GM19043 (cell line): ENCODE results near the gene MFSD11.
"Not testable (repeated sequence)": the region's sequence is repeated elsewhere in the genome, so short reads cannot be mapped to it uniquely, and the experiment has no call there.

ENCODE experiments used
- ATAC-seq: cut with Tn5 transposase; IDR thresholded peaks from one replicate; pipeline ENCODE4 v1.9.1; 2021; ENCODE audit warnings: low read depth; ENCODE audit not compliant: unreplicated experiment

The MFSD11 gene

DNA sequence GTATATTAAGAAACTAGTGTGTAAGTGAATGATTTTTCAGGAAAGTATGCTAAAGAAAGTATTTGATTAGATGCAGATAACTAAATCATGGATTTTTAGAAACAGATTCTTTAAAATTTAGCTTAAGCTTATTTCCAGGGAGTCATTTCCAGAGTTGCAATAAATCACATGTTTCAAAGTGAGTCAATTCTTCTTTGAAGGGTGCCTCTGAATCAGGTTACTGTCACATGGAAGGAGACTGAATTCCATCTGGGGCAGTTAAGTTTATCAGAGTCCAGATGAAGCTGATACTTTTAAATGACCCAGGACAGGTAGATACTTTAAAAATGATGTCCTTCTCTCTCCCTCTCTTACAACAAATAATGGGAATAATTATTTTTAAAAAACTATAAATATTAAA lies 5.0 kb downstream of the MFSD11 start:
- ATAC-seq = no peak

DNA sequence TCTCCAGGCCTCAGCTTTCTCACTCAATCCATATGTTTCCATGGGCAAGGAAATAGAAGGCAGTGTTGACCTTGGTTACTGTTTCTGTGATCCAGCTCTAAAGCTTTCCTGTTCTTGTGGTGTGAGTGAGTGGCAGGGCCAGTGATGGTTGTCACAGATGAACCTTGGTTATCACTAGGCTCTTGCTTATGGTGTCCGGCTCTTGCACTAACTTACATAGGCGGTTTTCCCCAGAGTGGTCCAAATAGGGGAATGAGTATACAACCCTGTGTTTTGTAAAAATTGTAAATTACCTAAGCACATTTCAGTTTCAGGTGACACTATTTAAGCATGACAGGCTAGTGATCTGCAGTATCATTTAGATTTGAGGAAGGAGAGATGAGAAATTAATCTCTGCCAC lies 6.8 kb downstream of the MFSD11 start:
- ATAC-seq = no peak

DNA sequence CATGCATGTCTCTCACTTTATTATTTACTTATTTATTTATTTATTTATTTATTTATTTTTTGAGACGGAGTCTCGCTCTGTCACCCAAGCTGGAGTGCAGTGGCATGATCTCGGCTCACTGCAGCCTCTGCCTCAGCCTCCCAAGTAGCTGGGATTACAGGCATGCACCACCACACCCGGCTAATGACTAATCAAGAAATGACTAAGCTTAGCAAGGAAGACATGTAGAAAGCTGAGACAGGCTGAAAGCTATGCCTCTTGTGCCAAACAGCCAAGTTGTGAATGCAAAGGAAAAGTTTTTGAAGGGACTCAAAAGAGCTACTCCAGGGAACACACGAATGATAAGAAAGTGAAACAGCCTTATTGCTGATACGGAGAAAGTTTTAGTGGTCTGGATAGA lies 7.9 kb downstream of the MFSD11 start:
- not testable (repeated sequence) for ATAC-seq

DNA sequence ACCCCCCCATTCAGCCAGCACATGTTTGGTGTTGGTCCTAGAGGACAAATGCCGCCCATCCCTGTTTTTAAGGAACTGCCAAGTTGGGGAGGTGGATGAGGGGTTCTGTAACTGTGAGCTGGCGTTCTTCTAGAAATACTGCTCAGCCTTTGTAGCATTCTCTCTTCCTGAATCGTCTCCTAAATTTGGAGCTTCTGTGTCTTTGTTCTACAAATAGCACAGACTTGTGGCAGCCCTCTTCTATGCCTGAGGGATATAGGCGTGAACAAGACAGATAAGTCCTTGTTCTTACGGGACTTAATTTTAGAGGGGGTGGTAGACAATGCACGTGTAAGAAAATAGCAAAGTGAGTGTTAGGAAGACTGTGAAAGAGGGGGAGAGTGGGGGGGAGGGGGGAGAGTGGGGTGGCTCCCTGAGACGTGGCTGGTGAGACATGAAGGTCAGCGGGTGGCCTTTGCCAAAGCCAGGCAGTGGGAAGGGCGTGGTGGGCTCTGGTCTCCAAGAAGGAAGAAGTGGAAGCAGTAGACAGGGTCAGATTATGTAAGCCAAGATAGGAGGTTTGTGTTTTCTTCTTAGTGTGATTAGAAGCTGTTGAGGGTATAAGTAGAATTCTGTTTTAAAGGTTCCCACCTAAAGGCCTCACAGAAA lies 9.9 kb downstream of the MFSD11 start:
- no peak for ATAC-seq

DNA sequence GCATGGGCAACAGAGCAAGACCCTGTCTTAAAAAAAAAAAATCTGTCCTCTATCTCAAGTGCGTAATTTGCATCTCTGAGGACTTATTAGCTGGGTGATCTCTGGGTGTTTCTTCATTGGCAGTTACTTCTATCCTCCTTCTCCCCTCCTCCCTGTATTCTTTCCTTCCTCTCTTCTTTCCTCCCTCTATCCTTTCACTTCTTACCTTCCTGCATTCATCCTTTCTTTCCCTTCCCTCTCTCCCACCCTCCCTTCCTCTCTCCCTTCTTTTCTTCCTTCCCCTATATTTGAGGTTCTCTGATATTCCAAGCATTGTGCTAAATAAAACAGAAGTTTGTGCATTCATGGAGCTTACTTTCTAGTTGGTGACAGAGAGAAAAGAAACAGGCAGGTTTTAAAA lies 10.7 kb downstream of the MFSD11 start:
- no peak for ATAC-seq

DNA sequence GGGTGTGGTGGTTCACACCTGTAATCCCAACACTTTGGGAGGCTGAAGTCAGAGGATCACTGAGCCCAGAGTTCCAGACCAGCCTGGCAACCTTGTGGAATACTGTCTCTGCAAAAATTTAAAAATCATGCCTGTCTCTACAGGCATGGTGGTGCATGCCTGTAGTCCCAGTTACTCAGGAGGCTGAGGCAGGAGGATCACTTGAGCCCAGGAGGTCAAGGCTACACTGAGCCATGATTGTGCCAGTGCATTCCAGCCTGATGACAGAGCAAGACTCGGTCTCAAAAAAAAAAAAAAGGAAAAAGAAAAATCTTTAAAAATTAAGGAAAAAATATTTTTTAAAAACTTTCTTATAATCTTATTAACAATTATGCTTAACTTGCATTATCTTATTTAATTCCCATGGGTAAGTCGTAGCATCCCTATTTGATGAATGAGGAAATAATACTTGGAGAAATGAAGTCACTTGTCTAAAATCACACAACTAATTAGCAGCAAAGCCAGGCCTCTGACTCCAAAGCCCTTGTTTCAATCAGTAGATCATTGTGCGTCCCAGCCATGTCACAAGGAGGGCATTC lies 13.6 kb downstream of the MFSD11 start:
- no peak for ATAC-seq

DNA sequence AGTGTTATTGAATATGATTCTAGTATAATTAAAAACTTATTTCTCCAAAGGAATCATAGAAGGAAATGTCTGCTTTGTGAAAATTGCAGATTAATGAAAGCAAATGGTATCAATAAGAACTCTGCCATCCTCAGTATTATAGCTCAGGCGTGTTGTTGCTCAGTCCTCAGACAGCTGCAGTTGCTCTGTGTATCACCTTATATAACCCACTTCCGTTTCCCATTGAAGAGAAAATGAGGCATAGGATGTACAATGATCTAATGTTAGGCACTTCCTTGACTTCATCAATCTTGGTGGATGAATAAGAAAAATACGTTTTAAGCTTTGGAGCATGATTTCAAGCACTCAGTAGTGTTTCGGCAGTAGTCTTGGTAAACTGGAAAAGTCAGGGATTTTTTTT lies 14.1 kb downstream of the MFSD11 start:
- ATAC-seq = no peak

DNA sequence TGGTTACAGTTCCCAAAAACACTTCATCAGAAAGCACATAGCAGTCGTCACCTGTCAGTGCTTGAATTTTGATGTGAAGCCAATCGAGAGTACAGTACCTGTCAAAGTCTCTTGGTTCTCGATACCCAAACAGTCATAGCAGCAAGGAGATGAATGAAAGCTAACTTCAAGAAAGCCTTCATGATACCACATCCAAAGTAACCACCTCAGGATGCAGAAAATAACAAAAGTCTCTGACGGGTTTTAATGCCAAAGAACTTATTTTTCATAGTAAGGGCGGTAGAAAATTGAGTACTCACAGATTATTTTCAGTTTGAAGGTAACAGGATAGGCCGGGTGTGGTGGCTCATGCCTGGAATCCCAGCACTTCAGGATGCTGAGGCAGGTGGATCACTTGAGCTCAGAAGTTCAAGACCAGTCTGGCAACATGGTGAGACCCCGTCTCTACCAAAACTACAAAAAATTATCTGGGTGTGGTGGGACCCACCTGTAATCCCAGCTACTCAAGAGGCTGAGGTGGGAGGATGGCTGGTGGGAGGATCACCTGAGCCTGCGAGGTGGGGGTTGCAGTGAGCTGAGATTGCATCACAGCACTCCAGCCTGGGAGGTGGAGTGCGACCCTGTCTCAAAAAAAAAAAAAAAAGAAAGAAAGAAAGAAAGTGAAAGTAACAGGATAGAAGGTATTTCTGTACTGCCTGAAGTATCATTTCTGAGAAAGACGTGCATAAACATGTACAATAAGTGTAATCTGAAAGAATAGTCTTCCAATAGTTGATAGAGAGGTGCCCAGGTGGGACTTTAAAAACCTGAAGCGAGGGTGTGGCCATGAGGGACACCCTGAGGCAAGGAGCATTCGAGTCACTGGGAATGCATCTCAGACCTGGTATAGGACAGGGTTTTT lies 15.4 kb downstream of the MFSD11 start:
- no peak for ATAC-seq

DNA sequence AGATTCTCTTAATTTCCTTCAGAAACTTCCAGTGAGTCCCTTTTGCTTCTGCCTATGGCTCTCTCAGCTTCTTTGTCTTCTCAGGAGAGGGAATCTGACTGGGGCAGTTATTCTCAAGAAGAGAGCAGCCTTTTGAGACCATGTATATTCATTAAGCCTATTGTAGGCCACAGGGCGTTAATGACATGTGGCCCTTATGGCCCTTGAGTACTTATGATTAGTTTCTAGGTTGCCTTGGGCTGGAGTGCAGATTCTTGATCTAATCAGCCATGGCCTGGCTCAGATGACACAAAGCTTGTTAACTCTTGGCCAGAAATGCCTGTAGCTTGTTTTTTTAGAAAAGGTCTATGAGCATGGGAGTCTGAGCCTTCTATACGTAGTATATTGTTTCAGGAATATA lies 17.4 kb downstream of the MFSD11 start:
- ATAC-seq = no peak

DNA sequence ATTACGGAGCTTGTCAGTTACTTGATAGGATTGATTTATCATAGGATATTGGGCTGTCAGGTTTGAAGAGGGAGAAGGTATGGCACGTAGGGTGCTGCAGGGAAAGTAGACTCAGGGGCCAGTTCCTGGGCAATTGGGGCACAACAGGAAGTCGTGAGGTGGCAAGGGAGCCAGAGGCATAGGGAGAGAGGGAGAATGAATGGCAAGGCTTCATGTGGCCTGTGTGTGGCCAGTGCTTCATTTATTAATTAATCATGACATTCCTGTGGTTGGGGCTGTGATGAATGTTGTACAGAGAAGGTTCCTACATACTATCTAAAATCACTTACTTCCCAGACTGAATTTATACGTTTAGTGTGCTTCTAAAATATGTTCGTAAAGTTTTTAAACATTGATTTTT lies 19.3 kb downstream of the MFSD11 start:
- ATAC-seq = no peak

DNA sequence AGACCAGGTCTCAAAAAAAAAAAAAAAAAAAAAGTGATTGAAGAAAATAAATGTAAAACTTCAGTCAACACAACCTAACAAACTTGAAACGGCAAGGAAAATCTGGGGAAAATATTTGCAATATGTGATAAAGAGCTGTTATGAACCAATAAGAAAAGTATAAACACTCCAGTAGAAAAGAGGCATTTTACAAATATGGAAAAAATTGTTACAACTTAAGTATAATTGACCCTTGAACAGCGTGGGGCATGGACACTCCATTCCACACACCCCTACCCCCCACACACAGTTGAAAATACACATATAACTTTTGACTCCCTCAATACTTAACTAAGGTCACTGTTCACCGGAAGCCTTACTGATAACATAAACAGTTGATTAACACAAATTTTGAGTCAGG lies 20.7 kb downstream of the MFSD11 start:
- no peak for ATAC-seq

DNA sequence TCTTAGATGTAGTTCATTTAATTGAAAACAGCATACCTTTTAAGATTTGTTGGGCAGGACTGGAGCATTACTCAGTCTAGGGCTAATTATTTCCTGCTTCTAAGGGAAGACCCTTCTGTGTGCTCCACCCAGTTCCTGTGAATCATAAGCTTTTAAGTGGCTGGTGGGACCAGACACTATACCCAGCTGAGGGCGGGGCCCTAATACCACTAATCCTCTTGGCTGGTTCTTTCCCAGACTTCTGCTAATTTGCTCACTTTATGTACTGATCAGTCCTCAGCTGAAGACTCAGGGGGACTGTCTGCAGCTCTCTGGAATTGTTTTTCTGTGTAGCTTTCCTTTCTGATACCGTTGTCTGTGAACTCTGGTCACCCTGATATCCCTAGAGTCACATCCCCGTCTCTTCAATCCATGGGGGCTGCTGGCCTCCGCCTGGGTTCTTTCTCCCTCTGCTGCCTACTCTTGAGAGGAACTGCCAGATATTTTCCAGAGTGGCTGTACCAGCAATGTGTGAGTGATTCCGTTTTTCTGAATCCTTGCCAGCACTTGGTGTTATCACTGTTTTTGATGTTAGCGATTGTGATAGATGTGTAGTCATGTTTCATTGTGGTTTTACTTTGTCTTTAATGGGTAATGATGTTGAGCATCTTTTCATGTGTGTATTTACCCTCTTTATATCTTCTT lies 35.1 kb downstream of the MFSD11 start:
- no peak for ATAC-seq

DNA sequence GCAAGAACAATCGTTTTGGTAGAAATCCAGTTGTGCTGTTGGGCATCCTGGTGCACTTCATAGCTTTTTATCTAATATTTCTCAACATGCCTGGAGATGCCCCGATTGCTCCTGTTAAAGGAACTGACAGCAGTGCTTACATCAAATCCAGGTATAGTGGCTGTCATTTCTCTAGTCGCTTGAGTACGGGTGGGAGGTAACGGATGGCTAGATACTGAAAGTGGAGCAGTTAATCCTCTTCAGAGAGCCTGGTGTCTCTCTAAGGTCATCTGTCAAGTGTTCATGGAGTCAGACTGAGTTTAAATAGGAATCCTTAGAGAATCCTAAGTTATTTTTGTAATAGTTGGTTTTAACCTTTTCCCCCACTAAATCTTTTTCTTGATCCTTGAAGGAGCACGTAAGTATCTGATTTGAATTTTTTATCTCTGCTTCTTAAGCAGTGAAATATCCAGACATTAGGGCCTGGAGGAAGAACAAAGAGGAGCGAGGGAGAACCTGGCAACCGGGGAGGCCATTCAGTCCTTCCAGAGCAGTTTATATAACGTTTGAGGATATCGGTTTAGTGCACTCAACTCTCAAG lies 37.2 kb downstream of the MFSD11 start:
- no peak for ATAC-seq

DNA sequence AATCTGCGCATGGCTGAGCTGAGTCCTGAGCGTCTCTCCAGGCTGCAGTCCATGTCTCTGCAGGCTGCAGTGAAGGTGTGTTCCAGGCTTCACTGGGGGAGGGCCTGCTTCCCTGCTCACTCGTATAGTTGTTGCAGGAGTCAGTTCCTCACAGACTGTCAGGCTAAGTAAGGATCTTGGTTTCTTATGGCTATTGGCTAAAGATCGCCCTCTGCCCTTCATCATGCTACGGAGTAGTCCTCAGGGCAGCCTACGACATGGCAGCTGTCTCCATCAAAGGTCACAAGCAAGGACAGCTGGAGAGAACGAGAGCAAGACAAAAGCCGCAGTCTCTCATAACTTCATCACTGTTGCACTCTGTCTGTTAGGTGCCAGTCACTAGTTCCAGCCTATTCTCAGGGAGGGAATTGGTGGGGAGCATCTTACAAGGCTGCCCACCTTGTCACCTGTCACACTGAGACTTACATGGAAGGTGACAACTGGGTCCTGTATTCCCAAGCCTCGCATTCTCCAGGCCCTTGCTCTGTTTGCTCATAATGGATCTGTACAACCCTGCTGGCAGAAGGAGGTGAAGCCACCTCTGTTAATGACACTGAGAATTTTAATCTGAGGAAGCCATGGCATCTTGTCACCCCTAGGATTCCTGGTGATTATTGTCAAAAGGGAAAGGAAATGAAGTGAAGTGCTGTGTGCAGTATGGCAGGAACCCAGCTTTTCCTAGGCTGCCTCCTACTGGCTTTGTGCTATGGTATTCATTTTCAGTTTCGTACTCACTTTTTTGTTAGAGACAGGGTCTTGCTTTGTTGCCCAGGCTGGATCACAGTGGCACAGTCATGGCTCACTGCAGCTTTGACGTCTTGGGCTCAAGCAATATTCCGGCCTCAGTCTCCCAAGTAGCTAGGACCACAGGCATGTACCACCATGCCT lies 43.4 kb downstream of the MFSD11 start:
- no peak for ATAC-seq

DNA sequence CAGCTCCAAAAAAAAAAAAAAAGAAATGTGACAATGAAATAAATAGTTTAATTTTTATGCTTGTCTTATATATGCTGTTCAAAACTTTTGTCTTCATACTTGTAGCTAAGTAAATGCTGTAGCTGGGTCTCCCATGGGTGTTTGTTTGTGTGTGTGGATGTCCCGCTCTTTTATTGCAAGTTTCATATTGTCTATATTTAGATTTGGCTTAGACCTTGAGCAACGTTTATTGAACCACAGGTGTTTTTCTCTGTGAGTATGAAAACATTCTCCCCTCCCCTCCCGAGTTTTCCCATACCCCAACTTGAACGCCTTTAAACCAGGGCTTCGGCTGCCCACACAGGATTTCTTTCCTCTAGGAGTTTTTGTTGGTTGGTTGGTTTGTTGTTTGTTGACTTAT lies 45.2 kb downstream of the MFSD11 start:
- ATAC-seq = no peak

DNA sequence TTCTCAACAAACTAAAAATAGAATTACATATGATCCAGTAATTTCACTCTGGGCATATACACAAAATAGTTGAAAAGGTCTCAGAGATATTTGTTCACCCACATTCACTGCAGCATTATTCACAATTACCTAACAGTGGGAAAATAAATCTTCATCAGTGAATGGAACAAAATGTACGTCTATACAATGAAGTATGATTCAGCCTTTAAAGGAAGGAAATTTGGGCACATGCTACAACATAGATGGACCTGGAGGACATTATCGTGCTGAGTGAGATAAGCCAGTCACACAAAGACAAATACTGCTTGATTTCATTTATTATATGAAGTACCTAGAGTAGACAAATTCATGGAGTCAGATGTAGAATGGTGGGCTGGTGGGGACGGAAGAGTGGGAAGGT lies 47.0 kb downstream of the MFSD11 start:
- ATAC-seq = no peak

DNA sequence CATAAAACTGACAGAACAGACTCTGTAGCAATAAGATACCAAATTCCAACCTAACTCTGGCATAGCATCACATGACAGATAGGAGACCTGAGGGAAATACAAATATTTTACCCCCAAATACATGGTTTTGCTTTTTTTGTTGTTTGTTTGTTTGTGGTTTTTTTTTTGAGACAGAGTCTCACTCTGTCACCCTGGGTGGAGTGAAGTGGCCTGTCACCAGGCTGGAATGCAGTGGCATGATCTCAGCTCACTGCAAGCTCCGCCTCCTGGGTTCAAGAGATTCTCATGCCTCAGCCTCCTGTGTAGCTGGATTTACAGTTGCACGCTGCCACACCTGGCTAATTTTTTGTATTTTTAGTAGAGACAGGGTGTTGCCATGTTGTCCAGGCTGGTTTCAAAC lies 49.9 kb downstream of the MFSD11 start:
- not testable (repeated sequence) for ATAC-seq

DNA sequence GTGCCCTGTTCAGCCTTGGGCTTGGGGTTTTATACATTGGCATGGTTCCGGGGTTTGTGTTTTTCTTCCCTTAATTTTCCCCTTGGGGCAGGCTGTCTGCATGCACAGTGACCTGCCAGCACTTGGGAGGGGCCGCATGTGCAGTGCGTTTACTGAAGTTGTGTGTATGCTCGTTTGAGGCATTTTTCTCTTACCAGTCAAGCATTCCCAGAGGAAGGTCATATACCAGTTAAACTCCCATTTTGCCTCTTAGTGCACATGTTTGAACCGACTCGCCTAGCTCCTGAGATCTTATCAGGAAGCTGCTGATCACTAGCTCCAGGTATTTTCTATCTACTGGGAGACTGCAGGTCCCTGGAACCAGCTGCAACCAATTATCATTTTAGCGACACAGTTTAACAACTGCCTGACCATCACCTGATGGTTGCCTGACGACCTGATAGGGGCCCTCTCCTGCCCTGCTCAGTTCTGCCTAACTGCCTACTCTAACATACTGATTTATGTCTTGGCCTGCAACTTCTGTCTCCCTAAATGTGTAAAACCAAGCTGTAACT lies 51.4 kb downstream of the MFSD11 start:
- ATAC-seq = no peak
